Activated CD4-positive, alpha-beta T cell treated with anti-CD3 and anti-CD28 coated beads, Interleukin-10, Interleukin-2, amounts not matched to agents 100 ng/mL and 50 ng/mL, durations not matched to agents 16 hours and 8 hours (primary cell): ENCODE measurements around the gene EPHA6.
"Not testable (repeated sequence)": the region's sequence is repeated elsewhere in the genome, so short reads cannot be mapped to it uniquely, and the experiment has no call there.

Experiments used
- DNase-seq: peaks from one replicate; pipeline ENCODE4 v3.0.0-alpha.2; 2020

The EPHA6 gene

GRCh38 chr3:97197083-97197482, 382.7 kb downstream of the EPHA6 start:
- no peak for DNase-seq

- no peak for DNase-seq
These were observed 383.4 kb downstream of the EPHA6 start for GRCh38 chr3:97197830-97198229.

GRCh38 chr3:97200387-97200786, 386.0 kb downstream of the EPHA6 start:
- no peak for DNase-seq

- DNase-seq: no peak
These were observed 387.4 kb downstream of the EPHA6 start for GRCh38 chr3:97201814-97202213.

GRCh38 chr3:97228966-97229365, 414.6 kb downstream of the EPHA6 start:
- no peak for DNase-seq

- DNase-seq: no peak
These were observed 416.1 kb downstream of the EPHA6 start for GRCh38 chr3:97230486-97230885.

GRCh38 chr3:97232393-97233034, 418.1 kb downstream of the EPHA6 start:
- DNase-seq: no peak

GRCh38 chr3:97235179-97235578, 420.8 kb downstream of the EPHA6 start:
- no peak for DNase-seq

- no peak for DNase-seq
These were observed 421.4 kb downstream of the EPHA6 start for GRCh38 chr3:97235611-97236315.

- DNase-seq: no peak
These were observed 427.0 kb downstream of the EPHA6 start for GRCh38 chr3:97241417-97241816.

- no peak for DNase-seq
These were observed 431.0 kb downstream of the EPHA6 start for GRCh38 chr3:97245201-97245910.

- DNase-seq: no peak
These were observed 441.7 kb downstream of the EPHA6 start for GRCh38 chr3:97256060-97256459.

GRCh38 chr3:97257942-97258697, 443.7 kb downstream of the EPHA6 start:
- no peak for DNase-seq

- no peak for DNase-seq
These were observed 444.9 kb downstream of the EPHA6 start for GRCh38 chr3:97259263-97259662.

GRCh38 chr3:97264180-97264579, 449.8 kb downstream of the EPHA6 start:
- no peak for DNase-seq

GRCh38 chr3:97265237-97266005, 451.0 kb downstream of the EPHA6 start:
- DNase-seq: no peak

- DNase-seq: no peak
These were observed 454.8 kb downstream of the EPHA6 start for GRCh38 chr3:97269202-97269601.

GRCh38 chr3:97276879-97277550, 462.6 kb downstream of the EPHA6 start:
- not testable (repeated sequence) for DNase-seq

GRCh38 chr3:97277708-97278107, 463.3 kb downstream of the EPHA6 start:
- no peak for DNase-seq

GRCh38 chr3:97278506-97278905, 464.1 kb downstream of the EPHA6 start:
- no peak for DNase-seq

GRCh38 chr3:97291901-97292300, 477.5 kb downstream of the EPHA6 start:
- no peak for DNase-seq

GRCh38 chr3:97293596-97294131, 479.3 kb downstream of the EPHA6 start:
- DNase-seq: no peak
